HG02588 (cell line): ENCODE data around the gene CTIF.
"Not testable (repeated sequence)": the region's sequence is repeated elsewhere in the genome, so short reads cannot be mapped to it uniquely, and the experiment has no call there.

Experiments
- ATAC-seq: cut with Tn5 transposase; IDR thresholded peaks from one replicate; pipeline ENCODE4 v1.9.1; 2021; ENCODE audit warnings: mild to moderate bottlenecking, moderate library complexity; ENCODE audit not compliant: unreplicated experiment

Gene CTIF

DNA sequence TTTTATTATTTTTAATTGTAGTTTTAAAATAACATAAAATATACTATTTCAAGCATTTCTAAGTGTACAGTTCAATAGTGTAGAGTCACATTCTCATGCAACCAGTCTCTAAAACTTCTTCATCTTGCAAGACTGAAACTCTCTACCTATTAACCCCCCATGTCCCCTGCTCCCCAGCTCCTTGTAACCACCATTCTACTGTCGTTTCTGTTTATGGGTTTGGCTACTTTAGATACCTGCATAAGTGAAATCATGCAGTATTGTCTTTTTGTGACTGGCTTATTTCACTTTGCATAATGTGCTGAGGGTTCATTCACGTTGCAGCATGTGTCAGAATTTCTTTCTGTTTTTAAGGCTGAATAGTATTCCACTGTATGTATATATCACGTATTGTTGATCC is 272.6 kb downstream of the CTIF start:
- ATAC-seq: no peak

DNA sequence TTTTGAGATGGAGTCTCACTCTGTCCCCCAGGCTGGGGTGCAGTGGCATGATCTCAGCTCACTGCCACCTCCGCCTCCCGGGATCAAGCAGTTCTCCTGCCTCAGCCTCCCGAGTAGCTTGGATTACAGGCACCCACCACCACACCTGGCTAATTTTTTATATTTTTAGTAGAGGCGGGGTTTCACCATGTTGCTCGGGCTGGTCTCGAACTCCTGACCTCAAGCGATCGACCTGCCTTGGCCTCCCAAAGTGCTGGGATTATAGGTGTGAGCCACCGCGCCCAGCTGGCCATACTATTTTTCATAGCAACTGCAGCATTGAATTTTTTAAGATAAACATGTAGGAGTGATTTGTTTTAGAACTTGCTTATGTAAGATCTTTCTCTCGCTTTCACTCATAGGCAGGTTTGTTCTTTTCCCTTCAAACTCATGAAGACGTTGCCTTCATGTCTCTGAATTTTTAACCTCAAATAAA is 273.2 kb downstream of the CTIF start:
- not testable (repeated sequence) for ATAC-seq

GRCh38 chr18:48813321-48813720 is 274.5 kb downstream of the CTIF start:
- ATAC-seq: no peak

DNA sequence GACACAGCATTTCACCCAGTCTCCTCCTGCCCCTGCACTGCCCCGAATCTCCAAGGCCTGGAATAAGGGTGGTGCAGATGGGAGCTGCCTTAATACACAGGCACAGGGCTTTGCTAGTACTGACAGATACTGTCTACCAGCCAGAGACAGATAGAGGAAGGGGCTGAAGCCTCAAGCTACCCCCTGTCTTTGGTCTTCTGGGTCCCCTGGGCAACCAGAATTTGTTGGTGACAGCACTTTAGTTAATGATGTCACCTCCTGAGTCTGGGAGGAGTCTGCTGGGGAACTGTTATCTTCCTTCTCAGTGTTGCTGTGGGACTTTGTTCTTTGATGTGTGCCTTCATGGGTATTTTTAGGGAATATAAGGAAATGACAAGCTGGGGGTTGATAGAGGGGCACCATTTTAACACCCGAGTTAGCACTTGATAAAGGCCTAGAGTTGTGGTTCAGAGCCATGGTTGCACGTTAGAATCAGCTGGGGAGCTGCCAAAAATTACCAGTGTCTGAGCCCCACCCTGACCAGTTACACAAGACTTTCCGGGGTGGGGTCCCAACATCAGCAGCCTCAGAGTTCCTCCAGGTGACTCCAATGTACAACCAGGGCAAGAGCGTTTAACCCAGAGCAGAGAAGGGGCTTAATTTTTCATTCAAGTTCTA is 275.1 kb downstream of the CTIF start:
- ATAC-seq: no peak

DNA sequence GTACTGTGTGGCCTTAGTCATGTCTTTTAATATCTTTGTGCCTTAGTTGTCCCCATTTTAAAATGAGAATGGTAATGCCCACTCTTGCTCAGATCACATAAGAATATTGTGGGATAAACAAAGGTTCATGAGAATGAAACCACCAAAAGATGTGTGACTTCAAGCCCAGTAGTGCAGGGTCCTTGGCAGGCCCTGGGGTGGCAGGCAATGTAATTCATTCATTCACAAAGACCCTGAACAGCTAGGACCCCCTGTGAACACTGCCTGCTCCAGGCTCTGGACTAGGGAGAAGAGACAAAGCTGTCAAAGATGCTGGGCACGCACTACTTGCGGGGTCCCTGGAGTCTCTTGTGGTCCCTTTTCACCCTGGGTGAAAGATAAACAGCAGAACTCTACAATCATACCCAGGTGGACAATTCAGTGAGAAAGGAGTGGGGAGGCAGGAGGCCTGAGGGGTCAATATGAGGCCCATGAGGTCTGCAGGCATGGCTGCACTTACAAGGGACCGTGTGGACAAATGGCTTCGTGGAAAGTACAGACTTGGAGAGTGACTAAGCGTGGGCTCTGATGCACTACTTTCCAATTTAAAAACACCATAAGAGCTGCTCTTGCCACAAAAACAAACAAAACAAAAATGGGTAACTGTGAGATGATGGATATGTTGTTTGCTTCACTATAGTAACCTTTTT is 275.8 kb downstream of the CTIF start:
- no peak for ATAC-seq

DNA sequence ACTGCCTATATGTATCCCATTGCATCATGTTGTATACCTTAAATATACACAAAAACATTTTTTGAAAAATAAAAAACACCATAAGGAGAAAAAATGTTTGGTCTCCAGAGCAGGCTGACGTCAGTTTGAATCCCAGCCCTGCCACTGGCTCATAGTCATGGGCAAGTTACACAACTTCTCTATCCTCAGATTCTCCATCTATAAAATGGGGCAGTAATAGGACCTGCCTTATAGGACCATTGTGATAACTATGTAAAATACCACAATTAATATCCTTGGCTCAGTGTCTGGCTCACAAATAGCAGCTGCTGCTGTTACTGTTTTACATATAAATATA is 276.3 kb downstream of the CTIF start:
- no peak for ATAC-seq

GRCh38 chr18:48815581-48816324 is 276.9 kb downstream of the CTIF start:
- no peak for ATAC-seq

GRCh38 chr18:48816554-48816953 is 277.7 kb downstream of the CTIF start:
- no peak for ATAC-seq

GRCh38 chr18:48817021-48817461 is 278.2 kb downstream of the CTIF start:
- no peak for ATAC-seq

- no peak for ATAC-seq
These were observed 279.8 kb downstream of the CTIF start for GRCh38 chr18:48818329-48819254.

DNA sequence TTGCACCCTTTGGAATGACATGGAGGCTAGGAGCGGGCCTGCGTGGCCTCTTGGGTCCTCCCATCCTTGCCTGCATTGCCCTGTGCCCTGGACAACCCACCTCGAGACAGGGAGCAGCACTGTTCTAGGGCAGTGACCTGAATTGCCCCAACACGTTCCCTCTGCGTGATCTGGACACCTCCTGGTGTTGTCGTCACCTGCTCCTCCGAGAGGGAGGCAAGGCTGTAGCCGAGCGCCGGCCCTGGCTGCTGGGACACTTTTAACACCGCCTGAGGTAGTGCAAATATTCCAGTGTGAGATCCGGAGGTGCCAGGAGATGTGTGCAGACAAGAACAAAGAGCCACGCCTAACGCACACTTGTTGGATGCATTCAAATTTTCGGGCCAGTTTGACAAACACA is 280.4 kb downstream of the CTIF start:
- no peak for ATAC-seq

- ATAC-seq: no peak
These were observed 281.1 kb downstream of the CTIF start for GRCh38 chr18:48819781-48820482.

DNA sequence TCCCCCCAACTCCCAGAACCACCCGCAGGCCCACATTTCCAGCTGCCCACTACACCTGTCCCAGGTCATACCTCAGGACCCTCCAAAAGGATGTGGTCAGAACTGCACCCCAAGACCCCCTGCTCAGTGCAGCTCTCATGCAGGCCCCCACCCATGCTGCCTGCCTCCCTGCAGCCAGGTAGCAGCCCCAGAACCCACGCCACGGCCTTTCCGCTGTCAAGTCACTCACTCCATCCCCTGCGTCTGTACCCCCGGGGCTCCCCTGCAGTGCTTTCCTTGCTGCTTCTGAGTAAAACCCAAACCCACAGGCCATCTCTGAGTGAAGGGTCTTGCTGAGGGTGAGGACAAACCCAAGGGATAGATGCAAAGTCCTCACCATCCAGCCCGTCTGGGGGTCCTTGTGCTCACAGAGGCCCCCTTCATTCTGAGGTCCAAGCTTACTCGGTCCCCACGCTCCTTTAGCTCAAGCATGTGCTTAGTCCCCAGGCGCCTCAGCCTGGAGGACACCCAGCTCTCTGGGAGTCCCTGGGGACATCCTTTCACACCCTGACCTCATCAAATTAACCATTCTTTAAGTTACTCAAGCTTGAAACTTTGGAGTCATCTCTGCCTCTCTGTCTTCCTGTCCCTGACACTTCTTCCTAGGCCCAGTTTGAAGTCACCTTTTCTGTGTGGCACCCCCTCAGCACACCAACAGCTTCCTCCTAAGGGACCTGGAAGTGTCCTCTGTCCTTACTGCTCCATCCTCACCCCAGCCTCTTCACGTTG is 281.8 kb downstream of the CTIF start:
- peak; percentile 93 for ATAC-seq

DNA sequence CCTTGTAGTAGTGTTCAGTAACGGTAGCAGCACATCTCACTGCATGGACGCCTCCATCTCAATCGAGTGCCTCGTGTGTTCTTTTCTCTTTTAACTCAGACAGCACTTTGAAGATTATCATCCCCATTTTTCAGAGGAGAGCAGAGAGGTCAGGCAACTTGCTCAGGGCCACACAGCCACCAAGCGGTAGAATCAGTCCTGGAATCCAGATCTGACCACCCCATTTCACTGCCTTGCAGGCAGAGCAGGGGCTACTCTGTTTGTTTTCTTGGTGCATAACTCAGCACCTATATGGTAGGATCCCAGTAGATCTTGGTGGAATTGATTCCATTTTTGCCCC is 282.4 kb downstream of the CTIF start:
- peak; percentile 6 for ATAC-seq

DNA sequence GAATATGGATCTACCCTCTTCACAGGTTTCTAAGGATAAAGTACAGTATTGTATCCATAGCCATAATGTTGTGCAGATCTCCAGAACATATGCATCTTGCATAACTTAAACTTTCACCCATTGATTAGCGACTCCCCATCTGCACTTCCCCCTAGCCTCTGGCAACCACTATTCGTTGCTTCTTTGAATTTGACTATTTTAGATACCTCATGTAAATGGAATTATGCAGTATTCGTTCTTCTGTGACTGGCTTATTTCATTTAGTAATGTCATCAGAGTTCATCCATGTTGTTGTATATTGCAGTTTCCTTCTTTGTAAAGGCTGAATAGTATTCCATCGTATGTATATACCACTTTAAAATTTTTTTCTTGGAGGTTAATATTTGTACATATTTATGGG is 283.0 kb downstream of the CTIF start:
- ATAC-seq: no peak

- no peak for ATAC-seq
These were observed 285.6 kb downstream of the CTIF start for GRCh38 chr18:48824231-48824970.

GRCh38 chr18:48825101-48825745 is 286.4 kb downstream of the CTIF start:
- no peak for ATAC-seq

GRCh38 chr18:48826271-48826670 is 287.4 kb downstream of the CTIF start:
- no peak for ATAC-seq
